ENCODE results near the gene INF2.

INF2 gene

DNA sequence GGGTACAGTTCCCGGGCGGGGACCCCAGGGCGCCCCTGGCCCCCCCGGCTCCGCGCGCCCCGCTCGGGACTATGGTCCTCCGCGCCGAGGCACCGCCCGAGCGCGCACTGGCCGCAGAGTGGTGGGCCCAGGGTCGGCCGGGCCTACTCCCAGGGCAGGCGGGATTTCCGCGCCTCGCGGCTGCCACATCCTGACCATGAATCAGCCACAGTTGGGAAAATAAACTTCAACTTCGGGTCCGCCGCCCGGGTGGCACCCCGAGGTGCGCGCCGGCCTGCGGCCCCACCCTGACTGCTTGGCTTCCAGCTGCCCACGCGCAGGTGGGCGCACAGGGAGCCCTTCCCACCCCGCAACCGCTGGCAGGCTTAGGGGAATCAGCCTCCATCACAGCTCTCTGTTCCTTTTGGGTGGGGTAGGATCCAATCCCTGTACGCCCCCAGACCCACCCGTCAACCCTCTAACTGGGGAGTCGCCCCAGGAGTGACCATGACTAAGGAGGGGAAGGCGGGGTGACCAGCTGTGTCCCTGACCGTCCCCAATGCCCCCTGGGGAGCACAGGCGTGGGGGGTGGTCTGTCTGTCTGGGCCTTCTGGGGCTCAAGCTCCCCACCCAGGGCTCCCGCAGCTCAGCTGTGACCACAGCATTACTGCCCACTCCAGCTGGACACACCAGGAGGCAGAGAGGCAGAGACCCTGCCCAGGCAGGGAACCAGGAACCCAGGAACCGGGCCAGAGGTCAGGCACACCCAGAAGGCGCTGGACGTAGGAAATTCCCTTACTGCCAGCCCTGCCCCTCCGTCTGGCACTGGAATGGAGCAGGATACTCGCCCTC is 678 bp downstream of the INF2 start:
- no peak for DNase-seq (ENCODE audit: low read depth in 2 of 2)

DNA sequence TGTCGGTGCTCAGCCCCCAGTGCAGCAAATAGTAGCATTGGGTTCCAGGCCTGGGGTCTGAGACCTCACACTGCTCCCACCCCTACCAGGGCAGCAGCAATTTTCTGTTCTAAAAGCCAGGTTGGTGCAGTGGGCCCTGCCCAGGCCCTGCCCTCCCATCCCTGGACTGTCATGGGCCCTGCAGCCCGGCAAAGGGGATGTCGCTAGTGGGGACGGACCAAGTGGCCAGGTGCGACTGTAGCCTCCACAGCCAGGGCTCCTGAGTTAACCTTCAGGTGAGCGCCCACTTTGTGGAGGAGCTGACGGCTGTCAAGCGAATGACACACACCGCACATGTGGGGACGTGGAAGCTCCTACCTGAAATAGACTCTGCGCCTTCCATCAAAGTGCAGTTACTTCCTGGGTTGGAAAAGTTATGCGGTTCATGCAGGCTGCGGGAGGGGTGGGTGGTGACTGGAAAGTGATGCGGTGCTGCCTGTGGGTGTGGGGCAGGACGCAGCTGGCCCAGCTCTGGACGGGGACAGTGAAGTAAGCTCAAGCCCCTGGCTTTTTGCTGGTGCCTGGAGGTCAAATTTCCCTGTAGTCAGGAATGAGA is 1.5 kb downstream of the INF2 start:
- no peak for DNase-seq (ENCODE audit: low read depth in 2 of 2)

DNA sequence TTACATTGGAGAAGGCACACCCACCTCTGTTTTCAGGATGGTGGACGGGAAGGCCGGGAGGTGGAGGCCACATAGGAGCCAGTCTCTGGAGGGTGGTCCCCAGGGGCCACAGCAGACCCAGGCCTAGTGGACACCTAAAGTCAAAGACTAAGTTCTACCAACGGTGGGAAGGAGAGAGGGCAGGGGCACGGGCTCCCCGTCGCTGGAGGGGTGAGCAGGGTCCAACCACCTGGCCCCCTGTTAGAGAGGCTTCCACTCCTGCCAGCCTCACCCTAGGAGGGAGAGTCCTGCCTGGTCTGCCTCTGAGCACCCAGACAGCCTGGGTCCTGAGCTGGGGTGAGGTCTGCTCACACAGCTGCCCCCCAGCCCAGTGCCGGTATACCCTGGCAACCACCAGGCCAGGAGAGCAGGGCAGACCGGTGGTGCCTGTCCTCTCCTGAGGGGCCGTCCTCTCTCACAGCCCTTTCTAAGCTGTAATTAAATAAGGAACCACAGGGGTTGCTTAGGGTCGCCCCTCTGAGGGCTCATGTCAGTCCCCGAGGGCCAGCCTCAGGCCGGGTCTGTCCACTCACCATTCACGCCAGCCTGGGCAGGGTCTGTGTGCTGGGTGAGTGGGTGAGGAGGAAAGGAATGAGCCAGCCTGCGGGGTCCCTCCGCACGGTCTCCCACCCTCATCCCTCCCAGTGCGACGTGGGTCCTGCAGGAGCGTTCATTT is 2.3 kb downstream of the INF2 start:
- DNase-seq (ENCODE audit: low read depth in 2 of 2): no peak

DNA sequence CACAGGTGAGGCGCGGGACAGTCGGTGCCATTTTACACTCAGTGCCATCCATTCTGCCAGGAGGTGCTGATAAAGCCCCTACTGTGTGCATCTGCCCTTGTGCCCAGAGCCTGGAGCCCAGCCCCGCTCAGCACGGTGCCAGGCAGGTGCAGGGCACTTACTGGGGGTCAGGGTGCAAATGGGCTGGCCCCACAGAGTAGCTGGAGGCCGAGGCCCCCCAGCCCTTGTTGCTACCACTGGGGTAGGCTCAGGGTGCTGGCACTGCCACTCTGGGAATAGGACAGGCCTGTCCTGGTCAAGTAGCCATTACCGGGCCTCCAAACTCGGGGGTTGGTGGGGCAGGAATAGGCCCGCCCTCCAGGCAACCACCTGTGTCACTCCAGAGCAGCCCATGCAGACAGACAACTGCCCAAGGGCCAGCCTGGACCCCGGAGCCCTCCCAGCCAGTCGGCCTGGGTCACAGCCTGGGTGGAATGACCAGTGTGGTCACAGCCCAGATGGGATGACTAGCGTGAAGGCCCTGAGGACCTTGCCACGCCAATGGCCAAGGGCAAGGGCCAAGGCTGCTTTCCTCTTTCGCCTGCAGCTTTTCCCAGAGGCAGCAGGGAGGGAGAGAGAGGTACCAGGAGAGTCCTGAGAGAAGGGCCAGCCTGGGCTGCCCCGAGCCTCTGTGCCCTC is 3.0 kb downstream of the INF2 start:
- no peak for DNase-seq (ENCODE audit: low read depth in 2 of 2)

DNA sequence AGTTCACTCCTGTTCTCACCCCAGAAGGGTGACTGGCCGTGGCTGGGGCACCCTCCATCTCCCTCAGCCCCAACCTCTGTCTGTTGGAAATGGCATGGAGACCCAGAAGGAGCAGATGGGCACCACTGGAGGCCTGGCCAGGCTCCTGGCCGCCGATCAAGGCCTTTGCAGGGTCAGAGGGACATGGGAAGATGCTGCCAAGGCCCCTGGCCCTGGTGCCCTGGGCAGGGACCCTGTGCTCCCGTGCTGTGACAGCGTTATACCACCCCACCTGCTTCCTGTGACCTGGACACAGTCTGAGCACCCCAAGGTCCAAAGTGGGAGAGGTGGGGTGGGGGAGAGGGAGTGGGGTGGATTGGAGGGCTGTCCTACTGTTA is 3.5 kb downstream of the INF2 start:
- DNase-seq (ENCODE audit: low read depth in 2 of 2): no peak

DNA sequence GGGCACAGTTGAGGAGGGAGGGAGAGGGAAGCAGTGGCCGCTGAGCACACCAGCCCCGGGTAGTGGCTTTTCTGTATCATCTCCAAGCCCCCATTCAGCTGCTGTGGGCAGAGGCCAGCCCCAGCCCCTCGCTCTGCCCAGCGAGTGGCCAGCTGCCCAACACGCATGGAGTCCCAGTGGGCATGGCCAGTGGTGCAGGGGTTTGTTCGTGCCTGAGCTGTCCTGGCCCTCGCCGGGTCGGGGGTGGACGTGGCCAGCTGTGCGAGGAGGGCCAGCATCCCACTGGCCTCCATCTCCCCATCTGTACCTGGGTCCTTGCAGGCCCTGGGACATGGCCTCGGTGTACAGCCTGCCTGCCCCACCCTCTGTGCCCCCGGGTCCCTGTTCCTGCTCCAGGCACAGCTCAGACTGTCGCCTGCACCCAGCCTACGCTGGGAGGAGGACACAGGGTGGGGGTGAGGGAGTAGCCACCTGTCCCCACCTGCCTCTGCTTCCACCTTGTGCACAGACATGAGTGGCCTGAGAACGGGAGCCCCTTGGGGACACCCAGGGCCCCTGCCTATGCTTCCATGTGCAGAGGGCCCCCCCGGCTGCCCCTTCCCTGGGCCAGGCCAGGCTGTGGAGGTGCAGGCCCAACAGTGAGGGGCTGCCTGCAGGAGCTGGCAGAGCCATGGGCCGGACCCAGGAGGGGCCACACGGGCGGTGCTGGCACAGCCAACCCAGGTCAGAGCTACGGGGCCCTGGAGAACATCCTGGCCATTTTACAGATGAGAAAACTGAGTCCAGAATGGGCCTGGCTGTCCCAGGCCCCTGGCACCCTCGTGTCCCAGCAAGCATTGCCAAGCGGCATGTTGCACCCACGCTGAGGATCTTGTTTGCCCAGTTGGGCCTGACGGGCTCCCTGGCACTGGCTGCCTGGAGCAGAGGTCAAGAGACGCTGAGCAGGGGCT is 4.3 kb downstream of the INF2 start:
- no peak for DNase-seq (ENCODE audit: low read depth in 2 of 2)

DNA sequence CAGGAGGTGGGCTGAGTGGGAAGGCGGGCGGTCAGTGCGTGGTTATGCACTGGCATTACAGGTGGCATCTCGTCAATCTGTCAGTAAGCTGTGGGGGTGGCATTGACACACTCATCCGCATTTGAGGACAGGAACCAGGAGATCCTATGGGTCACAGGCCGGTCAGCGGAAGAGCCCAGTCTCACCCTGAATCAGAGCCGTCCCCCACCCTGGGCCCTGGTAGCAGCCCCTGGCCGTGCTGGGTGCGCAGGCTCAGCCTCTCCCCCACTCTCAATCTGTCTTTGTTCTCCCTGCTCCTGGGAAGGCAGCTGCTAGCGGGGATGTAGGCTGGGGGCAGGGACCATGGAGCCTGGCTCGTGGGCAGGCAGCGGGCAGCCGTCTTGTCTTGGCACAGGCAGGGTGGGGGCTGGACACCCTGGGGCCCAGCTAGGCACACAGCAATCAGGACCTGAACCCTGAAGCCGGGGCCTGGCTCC is 5.1 kb downstream of the INF2 start:
- DNase-seq (ENCODE audit: low read depth in 2 of 2): no peak

DNA sequence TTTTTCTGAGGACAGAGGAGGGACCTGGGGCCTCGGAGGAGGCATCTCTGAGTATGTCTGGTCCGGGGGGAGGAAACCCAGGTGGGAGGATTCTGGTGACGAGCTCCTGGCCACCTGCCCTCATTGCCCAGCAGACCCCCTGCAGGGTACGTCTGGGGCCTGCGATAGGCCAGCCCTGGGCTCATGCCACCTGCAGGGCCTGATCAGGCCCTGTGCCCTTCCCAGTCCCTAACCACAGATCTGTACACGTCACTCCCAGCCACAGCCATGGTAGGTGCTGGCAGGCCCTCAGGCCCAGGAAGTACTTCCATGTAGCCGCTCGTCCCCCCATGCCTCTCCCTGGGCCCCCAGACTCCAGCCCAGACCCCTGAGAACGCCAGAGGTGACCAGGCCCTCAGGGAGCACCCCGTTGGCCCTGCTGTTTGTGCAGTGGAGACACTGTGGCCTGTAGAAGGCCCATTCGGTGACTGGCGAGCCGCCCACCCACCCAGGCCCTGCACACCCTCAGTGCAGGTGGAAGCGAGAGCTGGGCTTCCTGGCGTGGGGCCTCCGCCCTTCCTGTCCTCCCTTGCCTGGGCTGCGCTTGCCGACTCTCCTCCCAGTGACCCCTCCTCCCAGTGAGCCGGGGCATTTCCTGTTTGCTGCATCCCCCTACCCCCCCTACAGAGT is 5.7 kb downstream of the INF2 start:
- no peak for DNase-seq (ENCODE audit: low read depth in 2 of 2)

DNA sequence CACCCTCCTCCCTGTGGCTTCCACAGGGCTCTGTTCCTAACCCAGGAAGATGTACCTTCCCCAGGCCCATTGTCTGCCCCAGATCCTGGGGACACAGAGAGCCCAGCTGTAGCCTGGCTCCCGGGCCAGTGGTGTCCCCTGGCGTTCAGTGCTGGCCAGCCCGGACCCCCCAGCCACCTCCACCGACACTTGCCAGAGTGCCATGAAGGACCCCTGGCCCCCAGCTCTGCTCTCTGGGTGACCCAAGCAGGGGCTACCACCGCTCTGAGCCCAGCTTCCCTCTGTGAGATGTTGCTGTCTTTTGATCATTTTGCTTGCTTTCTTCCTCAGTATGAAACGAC is 6.2 kb downstream of the INF2 start:
- no peak for DNase-seq (ENCODE audit: low read depth in 2 of 2)

DNA sequence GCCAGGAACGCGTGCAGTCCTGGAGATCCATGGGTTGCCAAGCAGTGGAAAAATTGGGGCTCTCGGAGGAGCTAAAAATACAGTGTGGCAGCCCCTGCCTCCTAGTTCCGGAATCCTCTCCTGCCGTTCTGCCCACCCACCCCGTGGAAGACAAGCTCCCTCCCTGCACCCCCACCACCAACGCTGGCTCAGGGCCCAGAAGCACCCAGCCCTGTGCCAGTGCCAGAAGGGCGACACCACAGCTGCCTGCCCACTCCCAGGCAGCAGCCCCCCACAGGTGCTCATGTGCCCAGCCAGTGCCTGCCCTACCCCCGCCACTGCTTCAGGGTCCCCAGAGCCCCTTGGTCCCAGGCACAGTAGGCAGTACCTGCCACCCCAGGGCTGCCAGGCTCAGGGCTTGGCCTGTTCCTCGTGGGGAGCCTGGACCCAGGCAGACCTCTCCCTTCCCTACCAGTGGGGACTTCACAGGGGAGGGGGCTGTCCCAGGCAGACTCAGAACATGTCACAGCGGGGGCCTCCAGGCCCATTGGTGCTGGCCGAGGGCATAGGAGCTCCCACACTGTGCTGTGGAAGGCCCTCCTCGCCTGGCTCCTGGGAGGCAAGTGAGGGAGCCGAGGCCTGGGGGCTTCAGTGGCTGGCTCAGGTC is 7.4 kb downstream of the INF2 start:
- no peak for DNase-seq (ENCODE audit: low read depth in 2 of 2)

DNA sequence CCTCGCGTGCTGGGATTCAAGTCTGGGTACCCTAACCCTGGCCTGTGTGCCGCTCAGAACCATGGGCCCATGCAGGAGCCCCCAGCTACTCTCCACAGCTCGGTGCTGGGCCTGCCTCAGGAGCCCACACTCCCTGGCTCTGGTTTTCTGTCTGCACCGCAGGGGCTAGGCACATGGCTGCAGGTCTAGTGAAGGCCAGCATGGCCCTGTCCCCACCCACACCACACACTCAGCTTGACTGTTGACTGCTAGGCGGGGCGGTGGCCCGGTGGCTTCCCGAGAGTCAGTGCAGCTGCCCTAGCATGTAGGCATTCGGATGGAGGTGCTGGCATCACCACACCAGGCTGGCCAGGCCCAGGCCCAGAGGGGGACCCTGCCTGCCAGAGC is 7.9 kb downstream of the INF2 start:
- no peak for DNase-seq (ENCODE audit: low read depth in 2 of 2)

DNA sequence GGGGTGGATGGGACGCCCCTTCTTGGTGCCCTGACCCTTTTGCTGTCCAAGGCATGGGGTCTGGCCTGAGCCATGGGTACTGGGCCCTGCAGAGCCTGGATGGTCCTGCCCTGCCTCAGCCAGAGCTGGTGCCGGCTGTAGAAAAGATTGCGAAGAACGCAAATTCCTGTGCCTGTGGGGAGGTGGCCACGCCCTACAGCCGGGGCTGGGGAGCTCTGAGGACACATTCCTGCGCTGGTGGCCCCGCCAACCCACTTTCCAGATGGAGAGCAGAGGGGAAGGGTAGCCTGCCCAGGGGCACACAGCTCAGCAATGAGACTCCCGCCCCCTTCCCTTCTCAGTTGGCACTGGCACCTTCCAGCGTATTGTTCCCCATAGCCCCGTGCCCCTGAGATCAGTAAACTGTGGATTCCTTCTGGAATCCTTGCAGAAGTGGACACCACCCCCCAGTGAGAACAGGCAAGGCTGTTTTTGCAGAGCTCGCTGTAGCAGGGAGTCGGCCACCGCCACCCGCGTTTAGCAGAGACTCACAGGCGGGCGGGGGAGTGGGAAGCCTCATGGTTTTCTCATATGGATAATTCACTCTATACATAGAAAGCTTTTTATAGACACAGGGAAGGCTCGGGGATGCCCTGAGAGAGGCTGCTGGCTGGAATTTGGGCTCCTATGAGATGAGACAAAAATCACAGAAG is 8.6 kb downstream of the INF2 start:
- no peak for DNase-seq (ENCODE audit: low read depth in 2 of 2)

DNA sequence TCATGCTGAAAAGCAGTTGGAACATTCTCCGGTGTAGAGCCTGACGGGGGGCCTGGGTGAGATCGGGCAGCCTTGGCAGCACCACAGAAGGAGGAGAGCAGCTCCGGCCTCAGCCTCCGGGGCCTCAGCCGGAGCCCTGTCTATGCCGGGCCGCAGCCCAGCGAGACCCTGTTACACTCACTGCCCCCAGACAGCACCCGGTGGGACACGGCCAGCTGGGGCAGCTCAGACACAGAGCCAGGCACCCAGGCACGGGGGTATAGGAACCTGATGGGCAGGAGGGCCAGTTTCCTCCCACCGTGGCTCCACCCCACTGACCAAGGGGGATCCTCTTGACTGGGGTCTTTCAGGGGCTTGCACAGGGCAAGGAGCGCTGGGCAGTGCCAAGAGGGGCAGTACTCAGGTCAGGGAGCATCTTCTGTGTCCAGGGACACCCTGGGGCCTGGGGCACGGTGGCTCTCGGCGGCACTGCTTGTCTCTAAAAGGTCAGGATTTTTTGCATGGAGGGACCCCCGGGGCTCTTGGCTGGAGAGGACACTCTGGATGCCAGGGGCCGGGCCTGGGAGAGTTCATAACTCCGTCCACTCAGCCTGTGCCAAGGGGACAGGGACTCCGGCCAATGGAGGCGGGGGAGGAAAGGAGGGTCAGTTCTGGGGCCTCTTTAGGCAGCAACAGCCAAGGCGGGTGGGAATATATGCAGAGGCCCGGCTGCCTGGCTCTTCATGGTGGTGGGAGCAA is 9.4 kb downstream of the INF2 start:
- DNase-seq (ENCODE audit: low read depth in 2 of 2): no peak

DNA sequence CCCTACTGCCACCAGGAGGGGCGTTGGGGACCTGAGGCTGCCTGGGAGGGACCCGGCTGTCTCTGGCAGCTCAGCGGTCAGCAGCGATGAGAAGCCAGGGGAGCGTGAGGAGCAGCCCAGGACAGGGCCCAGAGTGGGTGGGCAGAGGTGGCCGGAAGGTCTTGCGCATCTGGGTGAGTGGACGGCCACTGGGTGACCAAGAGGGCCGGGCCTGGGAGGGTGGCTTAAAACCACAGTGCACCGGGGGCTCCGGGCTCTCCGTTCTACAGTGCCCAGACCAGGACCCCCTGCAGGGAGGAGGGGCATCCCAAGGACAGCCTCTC is 10.0 kb downstream of the INF2 start:
- no peak for DNase-seq (ENCODE audit: low read depth in 2 of 2)

DNA sequence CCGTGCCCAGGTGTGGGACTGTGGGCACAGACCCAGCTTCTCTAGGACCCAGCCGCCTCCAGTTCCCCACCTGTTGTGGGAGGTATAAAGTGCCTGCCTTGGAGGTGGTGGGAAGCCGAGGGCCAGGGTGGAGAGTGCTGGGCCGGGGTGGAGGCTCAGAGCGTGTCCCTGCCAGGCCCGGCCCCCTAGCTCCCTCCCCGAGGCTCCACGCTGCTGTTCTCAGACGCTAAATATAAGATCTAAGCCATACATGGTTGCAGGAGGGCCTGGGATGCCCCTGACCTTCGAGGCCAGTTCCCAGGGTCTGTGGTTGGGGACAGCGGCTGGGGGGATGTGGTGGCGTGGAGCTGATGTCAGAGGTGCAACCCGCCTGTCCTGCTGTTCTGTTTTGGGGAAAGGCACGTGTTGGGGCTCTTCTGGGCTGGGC is 10.8 kb downstream of the INF2 start:
- DNase-seq (ENCODE audit: low read depth in 2 of 2): no peak

DNA sequence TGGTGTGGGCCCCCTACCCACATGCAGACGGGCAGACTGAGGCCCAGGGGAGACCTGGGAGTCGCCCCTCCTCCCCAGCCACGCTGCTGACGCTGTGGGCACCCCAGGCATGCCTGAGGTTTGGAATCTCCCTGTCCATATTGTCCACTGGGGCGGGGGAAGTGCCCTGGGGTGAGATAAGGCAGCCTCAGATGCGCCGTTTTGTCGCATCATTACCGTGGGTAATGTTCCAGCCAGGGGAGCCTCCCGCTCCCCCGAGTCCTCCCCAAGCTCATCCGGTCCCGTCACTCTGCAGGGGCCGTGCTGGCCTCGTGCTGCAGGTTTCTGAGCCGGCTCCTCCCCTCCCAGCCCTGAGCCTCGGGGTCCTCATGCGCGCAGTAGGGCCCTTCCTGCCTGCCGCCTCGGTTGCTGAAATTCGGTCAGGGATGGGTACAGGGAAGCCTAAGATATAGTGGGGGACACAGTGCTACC is 11.4 kb downstream of the INF2 start:
- no peak for DNase-seq (ENCODE audit: low read depth in 2 of 2)

DNA sequence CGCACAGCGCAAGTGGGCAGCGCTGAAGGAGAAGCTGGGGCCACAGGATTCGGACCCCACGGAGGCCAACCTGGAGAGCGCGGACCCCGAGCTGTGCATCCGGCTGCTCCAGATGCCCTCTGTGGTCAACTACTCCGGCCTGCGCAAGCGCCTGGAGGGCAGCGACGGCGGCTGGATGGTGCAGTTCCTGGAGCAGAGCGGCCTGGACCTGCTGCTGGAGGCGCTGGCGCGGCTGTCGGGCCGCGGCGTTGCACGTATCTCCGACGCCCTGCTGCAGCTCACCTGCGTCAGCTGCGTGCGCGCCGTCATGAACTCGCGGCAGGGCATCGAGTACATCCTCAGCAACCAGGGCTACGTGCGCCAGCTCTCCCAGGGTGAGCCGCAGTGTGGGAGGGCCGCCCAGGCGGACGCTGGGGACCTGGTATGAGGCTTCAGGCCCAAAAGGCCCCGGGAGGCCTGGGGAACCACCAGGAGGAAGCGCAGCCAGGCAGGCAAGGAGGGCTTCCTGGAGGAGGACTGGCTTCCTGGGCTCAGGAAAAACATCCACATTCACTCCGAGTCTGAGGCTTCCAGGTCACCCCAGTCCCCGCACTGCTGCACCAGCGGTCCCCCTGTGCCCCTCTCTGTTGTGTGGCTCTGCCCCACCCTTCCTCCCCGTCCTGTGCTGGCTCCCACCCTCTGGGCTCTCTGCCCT is 12.1 kb downstream of the INF2 start:
- no peak for DNase-seq (ENCODE audit: low read depth in 2 of 2)

DNA sequence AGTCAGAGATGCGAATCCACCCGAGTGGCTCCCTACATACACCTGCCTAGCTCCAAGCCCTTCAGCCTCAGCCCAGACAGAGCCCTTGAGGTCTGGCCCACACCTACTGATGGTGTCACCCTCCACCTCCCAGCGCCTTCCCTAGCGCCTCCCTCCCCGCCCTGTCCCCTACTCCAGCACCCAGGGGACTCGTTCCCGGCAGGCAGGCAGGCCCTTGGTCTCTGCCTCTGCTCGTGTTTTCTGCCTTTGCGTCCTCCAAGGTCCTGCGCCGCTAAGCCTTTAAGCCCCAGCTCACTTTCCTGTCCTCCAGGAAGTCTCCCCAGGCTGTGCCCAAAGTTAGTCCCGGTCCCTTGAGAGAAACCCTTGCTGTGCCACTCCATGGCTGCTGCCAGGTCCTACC is 12.7 kb downstream of the INF2 start:
- no peak for DNase-seq (ENCODE audit: low read depth in 2 of 2)

All from fibroblast of skin of left biceps (primary cell).